GM19025 (cell line): ENCODE data around the gene CLEC3A.
"Not testable (repeated sequence)": the region's sequence is repeated elsewhere in the genome, so short reads cannot be mapped to it uniquely, and the experiment has no call there.

Source experiments
- ATAC-seq: cut with Tn5 transposase; IDR thresholded peaks from one replicate; pipeline ENCODE4 v1.9.1; 2021; ENCODE audit warnings: mild to moderate bottlenecking, low read depth, moderate library complexity; ENCODE audit not compliant: unreplicated experiment

Gene CLEC3A

DNA sequence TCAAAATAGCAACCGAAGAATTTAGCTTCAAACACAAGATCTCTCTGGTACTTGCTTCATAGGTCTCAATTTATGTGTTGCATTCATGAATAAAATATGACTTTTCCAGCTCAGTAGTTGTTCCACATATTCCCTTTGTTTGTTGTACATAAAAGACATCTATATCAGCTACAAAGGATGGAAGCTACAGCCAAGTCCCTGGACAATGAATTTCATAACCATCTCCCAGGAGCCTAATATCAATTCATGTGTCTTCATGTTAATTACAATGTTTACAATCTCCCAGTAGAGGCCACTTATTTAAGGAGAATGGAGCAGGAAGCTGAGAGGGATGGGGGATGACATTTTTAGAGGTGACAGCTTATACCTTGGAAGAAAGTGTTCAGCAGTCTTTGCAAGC is 3.3 kb downstream of the CLEC3A start:
- ATAC-seq: no peak

- no peak for ATAC-seq
These were observed 5.7 kb downstream of the CLEC3A start for GRCh38 chr16:78028018-78028417.

GRCh38 chr16:78034530-78034929 is 12.2 kb downstream of the CLEC3A start:
- no peak for ATAC-seq

DNA sequence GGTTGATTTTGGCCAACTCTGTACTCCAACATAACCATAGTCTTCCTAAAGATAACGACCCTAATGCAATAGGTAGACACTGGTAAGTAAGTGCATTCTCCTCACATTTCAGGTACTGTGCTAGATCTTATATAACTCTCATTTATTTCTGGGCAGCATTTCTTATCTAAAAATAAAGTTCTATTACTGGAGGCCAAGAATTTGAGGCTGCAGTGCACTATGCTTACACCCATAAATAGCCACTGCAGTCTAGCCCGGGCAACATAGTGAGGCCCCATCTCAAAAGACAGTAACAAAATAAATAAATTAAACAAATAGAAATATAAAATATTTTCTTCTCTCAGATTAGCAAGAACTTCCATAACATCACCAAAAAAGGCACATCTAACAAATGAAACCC is 12.7 kb downstream of the CLEC3A start:
- ATAC-seq: no peak

DNA sequence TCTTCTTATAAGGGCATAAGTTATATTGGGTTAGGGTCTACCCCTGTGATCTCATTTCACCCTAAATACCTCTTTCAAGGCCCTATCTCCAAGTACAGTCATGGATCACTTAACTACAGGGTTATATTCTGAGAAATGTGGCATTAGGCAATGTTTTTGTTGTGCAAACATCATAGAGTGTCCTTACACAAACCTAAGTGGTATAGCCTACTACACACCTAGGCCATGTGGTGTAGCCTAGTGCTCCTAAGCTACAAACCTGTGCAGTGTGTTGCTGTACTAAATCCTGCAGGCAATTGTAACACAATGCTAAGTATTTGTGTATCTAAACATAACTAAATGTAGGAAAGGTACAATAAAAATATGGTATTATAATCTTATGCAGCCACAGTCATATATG is 18.0 kb downstream of the CLEC3A start:
- ATAC-seq: no peak

DNA sequence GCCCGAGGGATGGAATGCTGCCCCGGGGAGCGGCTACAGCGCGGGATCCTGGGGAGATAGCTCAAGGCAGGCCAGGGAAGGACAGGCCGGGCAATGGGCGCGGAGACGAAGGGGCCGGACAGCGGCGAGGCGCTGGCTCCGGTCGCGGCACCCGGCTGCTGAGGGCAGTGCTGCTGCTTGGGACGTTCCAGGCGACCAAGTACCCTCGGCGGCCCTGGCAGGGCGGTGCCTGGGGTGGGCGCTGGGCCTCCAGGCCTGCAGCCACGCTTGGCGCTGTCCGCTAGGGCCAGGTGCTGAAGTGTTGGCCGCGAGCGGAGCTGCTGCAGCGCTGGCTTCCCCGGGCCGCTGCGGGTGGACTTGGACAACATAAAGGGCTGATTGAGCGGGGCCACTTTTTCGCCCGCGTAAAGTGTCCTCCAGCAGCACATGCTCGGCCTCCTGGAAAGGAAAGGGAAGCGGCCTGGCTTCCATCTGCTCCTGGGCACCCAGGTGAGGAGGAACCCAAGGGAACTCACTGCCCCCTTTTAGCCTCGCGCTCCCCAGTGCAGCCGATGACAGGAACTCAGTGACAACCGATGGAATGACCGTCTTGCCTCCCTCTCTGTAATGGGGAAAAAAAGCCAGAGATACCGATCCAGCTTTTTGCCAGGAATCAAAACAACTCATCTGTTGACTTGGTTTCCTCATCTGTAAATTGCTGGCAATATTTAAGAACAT is 23.7 kb downstream of the CLEC3A start:
- ATAC-seq: no peak

DNA sequence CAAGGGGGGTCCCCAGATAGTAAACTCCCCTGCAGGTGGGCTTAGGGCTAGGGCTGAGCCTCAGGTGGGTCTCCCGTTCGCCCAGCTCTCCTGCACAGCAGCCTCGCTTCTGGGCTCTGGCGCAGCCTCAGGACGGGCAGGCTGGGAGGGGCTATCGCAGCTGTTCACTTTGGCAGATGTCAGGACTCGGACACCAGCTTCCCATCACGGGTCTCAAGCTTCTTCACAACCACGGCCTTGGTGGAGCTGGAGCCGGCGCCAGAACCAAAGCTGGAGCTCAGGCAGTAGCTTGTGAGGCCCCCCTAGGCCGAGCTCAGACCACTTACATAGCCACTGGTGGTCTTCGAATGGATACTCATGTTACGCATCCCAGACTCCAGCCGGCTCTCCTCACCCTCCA is 26.0 kb downstream of the CLEC3A start:
- no peak for ATAC-seq

DNA sequence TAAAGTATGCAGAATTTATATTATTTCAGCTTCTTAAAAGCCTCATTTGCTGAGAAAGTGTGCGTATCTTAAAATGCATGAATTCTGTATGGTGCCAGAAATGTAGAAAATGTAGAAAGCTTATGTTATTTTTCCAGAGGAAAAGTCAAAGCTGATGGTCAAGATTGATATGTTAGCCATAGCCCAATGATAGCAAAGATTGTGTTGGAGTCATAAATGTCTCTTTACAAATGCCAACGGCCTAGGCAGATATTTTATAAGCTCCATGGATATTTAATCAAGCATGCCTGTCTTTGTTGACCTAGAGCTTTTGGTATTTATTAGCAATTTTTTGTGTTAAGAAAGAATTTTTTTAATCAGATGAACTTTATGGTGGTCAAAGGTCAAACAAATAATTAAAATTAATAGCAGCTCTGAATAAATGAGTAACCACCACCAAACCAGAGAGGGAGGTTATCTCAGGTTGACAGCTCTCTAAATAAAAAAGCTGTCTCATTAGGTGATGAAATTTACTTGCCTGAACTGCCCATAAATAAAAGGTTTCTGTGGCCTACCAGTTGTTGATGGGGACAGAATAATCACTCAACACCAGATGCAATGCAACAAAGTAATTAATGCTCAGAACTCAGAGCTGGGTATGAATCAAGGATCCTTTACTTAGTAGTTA is 28.5 kb downstream of the CLEC3A start:
- ATAC-seq: no peak

DNA sequence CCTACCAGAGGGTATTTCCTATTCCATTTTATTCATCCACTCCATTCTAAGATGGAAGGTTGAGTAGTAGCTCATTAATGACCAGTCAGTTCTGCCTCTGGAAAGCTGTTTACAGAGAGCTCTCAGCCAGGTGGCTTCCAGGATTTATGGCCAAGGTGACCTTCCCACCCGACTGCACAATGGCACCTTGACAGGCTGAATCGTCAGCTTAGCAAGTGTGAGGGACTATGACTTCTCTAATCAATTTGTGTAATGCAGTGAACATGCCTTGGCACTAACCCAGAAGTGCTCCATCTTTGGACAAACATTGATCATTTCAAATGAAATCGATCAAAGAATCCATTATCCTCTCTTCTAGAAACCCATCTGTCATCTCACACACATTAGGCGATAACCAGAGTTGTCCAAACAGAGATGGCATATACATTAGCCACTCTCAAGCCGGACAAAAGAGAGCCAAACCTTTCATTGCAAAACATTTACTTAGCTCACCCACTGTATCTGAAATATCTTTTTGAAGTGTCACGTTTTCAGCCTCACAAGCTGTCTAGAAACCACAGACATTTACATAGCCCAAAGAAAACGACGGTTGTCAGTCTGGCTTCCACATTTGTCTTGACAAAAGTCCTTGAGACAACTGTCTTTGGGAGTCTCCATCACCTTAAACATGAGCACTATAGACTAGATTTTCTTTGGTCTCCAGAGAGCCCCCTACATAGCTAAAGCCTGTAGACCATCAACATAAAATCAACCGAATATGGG is 35.6 kb downstream of the CLEC3A start:
- no peak for ATAC-seq

DNA sequence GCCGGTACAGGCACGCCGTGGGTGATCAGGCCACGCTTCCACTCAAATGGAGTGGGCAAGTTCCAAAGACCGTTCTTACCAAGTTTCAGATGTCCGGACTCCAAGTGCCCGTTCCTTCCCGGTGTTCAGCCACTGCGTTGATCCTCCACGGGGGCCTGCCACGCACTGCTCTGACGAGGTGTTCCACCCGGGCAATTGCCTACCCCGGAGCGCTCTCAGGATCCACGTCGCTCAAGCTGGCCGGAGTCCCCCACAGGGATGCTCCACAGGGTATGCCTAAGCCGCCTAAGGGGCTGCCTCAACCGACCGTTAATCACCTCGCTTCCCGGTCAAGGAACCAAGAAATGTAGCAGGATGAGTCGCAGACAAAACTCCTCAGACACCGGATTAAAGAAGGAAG is 37.5 kb downstream of the CLEC3A start:
- not testable (repeated sequence) for ATAC-seq

GRCh38 chr16:78060295-78060694 is 37.9 kb downstream of the CLEC3A start:
- no peak for ATAC-seq

DNA sequence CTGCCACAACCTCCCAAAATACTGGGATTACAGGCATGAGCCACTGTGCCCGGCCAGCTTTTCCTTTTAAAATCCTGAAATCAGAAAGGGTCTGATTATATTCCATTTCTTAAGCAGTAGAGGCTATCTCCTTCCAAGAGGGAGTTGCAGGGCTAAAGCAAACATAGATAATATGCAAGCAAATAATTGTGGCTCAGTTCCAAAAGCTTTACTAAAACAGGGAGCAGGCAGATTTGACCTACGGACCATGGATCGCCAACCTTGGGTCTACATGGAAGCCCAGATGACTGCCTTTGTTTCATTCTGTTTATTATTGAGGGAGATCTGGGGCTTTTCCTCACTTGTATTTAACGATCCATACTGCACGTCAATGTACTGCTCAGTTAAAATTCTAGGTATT is 38.5 kb downstream of the CLEC3A start:
- no peak for ATAC-seq

- ATAC-seq: no peak
These were observed 43.0 kb downstream of the CLEC3A start for GRCh38 chr16:78065319-78065718.

GRCh38 chr16:78069913-78070312 is 47.6 kb downstream of the CLEC3A start:
- no peak for ATAC-seq

DNA sequence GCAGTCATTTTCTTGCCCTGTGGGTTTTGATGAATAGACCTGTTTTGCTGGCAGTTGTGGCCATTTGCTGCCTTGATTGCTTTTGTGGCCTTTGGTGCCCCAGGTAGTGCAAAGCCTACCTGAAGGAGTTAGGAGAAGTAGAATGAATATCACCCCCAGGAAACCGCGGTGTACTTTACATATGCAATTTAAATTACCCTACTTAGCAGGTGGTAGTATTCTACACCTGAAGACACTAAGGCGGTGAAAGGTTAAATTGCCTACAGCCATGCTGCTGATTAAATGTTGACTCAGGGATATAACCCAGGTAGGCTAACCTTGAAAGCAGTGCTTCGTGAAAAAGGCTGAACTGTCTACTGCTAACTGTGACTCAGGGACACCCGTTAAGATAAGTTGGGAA is 49.9 kb downstream of the CLEC3A start:
- no peak for ATAC-seq

DNA sequence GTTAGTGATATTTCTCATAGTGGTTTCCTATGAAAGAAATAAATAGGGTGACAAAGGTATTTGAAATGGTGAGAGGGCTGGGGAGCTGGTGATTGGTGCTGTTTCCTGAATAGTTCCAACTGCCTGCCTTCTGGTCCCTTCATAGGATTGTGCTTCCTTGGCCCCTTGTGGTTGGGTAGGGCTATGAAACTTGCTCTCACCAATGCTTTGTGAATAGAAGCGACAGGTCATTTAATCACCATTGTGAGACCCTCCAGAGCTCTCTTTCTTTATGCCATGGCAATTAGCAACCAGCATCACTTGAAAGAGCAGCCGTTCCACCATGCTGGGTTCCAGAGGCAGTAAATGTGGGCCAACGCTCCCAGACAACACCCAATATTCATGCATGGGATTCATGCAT is 53.5 kb downstream of the CLEC3A start:
- no peak for ATAC-seq

DNA sequence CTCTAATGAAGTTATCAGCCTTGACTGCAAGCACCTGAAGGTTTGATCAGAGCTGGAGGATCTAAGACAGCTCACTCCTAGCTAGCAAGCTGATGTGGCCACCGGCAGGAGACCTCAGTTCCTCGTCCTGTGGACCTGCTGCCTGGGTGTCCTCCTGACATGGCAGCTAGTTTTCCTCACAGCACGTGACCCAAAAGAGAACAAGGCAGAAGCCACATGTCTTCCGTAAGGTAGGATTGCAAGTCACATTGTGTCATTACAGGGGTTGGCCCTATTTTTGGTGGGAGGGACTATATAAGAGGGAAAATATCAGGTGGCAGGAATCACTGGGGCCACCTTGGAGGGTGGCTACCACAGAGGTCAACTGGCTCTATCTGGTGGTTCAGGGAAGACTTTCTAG is 59.0 kb downstream of the CLEC3A start:
- ATAC-seq: no peak
